Measurements from ENCODE around the gene GALNT13.

The GALNT13 gene

GRCh38 chr2:154497019-154497418 lies 625.3 kb downstream of the GALNT13 start:
- DNase-seq, result no peak

All from stimulated activated CD4-positive, alpha-beta T cell treated with anti-CD3 and anti-CD28 coated beads, Interleukin-4, amount 100 ng/mL, for 24 hours (primary cell).